Endodermal cell (in vitro differentiated cells): ENCODE results near the gene SLC38A10. TPM values are rescaled to one million over a fixed set of nuclear protein-coding genes. Genes with fewer than 3 reads are reported as not detected.

Experiments
- DNase-seq: peaks from one replicate; pipeline ENCODE4 v3.0.0-alpha.2; 2017
- H3K27ac ChIP-seq: 2 replicates; pipeline ENCODE4 v1.5.1; 2013; ENCODE audit warnings: mild to moderate bottlenecking, low read depth, low read length, moderate library complexity
- H3K27me3 ChIP-seq: 2 replicates; pipeline ENCODE4 v1.6.1; 2013; ENCODE audit warnings: mild to moderate bottlenecking, low read length, moderate library complexity; ENCODE audit not compliant: insufficient read depth, control insufficient read depth, poor library complexity, severe bottlenecking
- H3K36me3 ChIP-seq: 2 replicates; pipeline ENCODE4 v1.7.0; 2013; ENCODE audit warnings: mild to moderate bottlenecking, low read length, moderate library complexity; ENCODE audit not compliant: control insufficient read depth, insufficient read depth
- H3K4me1 ChIP-seq: one replicate; pipeline ENCODE4 v1.7.0; 2013; ENCODE audit warnings: low read length; ENCODE audit not compliant: control insufficient read depth, insufficient read depth
- H3K4me3 ChIP-seq: 2 replicates; pipeline ENCODE4 v1.5.1; 2013; ENCODE audit warnings: mild to moderate bottlenecking, low read length, moderate library complexity
- H3K9ac ChIP-seq: 2 replicates; pipeline ENCODE4 v1.6.1; 2013; ENCODE audit warnings: mild to moderate bottlenecking, low read length, moderate library complexity; ENCODE audit not compliant: poor library complexity, severe bottlenecking; ENCODE audit errors: extremely low read depth
- H3K9me3 ChIP-seq: 2 replicates; pipeline ENCODE4 v1.6.1; 2013; ENCODE audit warnings: mild to moderate bottlenecking, low read length, moderate library complexity; ENCODE audit not compliant: control insufficient read depth
- H3K27ac Mint-ChIP-seq: 2 replicates; pipeline ENCODE4 v1.8.0; 2020; ENCODE audit warnings: mixed read lengths
- H3K27me3 Mint-ChIP-seq: 2 replicates; pipeline ENCODE4 v1.8.0; 2021; ENCODE audit warnings: mild to moderate bottlenecking, mixed read lengths; ENCODE audit not compliant: insufficient read depth
- H3K36me3 Mint-ChIP-seq: 2 replicates; pipeline ENCODE4 v1.8.0; 2020; ENCODE audit warnings: low read depth, mixed read lengths
- H3K4me1 Mint-ChIP-seq: 2 replicates; pipeline ENCODE4 v1.8.0; 2020; ENCODE audit warnings: mixed read lengths
- H3K4me3 Mint-ChIP-seq: 2 replicates; pipeline ENCODE4 v1.8.0; 2020; ENCODE audit warnings: mild to moderate bottlenecking, moderate library complexity, mixed read lengths
- H3K9me3 Mint-ChIP-seq: 2 replicates; pipeline ENCODE4 v1.8.0; 2020; ENCODE audit warnings: mild to moderate bottlenecking, mixed read lengths
- WGBS, 2 experiments: methylation state at CpG; one replicate each; pipeline versions ENCODE4 v1.1.5 to v1.1.7; 2013; ENCODE audit warnings: missing lambda C conversion rate in 2 of 2, mixed read lengths in 1 of 2; ENCODE audit not compliant: insufficient coverage in 1 of 2, insufficient read length in 1 of 2; 5-methylcytosine and 5-hydroxymethylcytosine counted together
- total RNA-seq, 2 donors: library from RNA; stranded (reverse); fragmentation: NEBNext Ultra II Directional in 1 of 2; extraction: Animal tissue kit (Norgen Biotek cat#: 25700) in 1 of 2; gene quantifications; 2 replicates in 1 of 2; 3 replicates in 1 of 2; pipeline ENCODE4 v1.2.1, GENCODE V29; 2021
- TF ChIP-seq, protein P1 (sequence below): fragments of 200-600 bp; sonication (generic); conservative IDR thresholded peaks from 2 replicates; pipeline ENCODE4 v1.5.0; 2021; ENCODE audit warnings: antibody characterized with exemption, mild to moderate bottlenecking

SLC38A10 gene
- total RNA-seq, 2 donors from 2014 or later, result 60.2 to 90.3 TPM

DNA sequence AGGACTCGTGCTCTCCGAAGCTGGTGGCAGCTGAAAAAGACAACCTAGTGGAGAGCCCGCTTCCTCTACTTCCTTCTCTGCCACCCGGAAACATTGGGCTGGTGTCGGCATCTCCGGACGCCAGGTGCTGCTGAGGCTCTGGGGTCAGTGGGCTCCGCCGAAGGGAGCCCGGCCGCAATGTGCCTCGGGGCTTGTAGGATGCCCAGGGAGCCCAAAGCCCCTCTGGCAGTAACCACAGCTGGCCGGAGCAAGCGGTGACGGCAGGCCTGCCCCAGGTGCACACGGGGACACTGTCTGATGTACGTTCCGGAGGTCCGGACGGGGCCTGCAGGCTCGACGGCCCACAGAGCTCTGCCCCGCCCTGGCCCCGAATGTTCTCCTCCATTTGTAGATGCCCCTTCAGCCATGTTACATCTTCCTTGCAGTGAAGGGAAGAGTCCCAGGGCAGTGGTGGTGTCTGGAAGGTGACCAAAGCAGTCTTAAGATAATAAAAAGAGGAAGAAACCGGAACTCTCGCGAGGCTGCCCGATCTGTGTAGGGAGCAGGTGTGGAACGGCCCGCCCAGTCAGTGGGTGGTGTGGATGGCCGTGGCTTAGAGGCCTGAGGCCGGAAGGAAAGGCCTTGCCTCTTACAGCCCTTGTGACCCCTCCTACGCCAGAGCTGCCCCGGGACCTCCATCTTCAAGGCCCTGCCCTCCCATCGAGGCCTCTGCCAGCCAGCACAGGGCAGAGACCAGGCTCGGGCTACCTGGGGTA lies 33.3 kb downstream of the SLC38A10 start:
- Mint-ChIP-seq H3K27me3 (no peaks in the 10 kb centered on the region), H3K36me3 (peaks cover 43% of the 10 kb centered on the region), H3K9me3 (no peaks in the 10 kb centered on the region), H3K4me1 (no peaks in the 10 kb centered on the region), H3K4me3 (no peak overlapping the region), H3K27ac (no peak overlapping the region)
- no peak overlapping the region for H3K9ac ChIP-seq
- DNase-seq, result no peak
- 95 to 99% methylated on average over 22 to 36 of the region's 36 CpGs for WGBS, 2 experiments
- no peak overlapping the region for H3K4me3 ChIP-seq
- TF ChIP-seq, protein P1, sequence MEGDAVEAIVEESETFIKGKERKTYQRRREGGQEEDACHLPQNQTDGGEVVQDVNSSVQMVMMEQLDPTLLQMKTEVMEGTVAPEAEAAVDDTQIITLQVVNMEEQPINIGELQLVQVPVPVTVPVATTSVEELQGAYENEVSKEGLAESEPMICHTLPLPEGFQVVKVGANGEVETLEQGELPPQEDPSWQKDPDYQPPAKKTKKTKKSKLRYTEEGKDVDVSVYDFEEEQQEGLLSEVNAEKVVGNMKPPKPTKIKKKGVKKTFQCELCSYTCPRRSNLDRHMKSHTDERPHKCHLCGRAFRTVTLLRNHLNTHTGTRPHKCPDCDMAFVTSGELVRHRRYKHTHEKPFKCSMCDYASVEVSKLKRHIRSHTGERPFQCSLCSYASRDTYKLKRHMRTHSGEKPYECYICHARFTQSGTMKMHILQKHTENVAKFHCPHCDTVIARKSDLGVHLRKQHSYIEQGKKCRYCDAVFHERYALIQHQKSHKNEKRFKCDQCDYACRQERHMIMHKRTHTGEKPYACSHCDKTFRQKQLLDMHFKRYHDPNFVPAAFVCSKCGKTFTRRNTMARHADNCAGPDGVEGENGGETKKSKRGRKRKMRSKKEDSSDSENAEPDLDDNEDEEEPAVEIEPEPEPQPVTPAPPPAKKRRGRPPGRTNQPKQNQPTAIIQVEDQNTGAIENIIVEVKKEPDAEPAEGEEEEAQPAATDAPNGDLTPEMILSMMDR, result no peak
- H3K27me3 ChIP-seq, result no peaks in the 10 kb centered on the region
- H3K27ac ChIP-seq, result no peak overlapping the region
- no peaks in the 10 kb centered on the region for H3K4me1 ChIP-seq
- H3K9me3 ChIP-seq, result no peaks in the 10 kb centered on the region
- H3K36me3 ChIP-seq, result peaks cover 13% of the 10 kb centered on the region

DNA sequence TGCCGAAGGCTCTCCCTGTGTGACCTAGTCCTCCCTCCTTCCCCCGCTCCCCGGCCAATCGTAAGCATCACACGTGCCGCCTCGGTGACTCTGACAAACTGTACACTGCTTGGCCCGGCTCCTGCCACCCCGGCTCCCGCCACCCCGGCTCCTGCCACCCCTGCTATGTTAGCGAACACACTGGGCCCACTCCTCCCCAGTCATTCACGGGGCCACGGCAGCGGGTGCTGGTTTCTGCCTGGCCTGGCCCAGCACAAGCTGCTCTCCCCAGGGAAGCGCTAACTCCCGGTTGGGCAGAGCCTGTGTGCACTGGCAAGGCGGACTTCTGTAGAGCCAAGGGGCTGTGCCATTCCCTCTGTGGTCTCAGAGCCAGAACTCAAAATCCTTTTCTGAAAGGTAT lies 34.0 kb downstream of the SLC38A10 start:
- no peak for DNase-seq
- Histone ChIP-seq H3K4me1 (no peaks in the 10 kb centered on the region), H3K36me3 (peaks cover 13% of the 10 kb centered on the region), H3K4me3 (no peak overlapping the region), H3K27ac (no peak overlapping the region), H3K9ac (no peak overlapping the region), H3K27me3 (no peaks in the 10 kb centered on the region), H3K9me3 (no peaks in the 10 kb centered on the region)
- Mint-ChIP-seq H3K36me3 (peaks cover 39% of the 10 kb centered on the region), H3K27ac (no peak overlapping the region), H3K4me3 (no peak overlapping the region), H3K9me3 (no peaks in the 10 kb centered on the region), H3K27me3 (no peaks in the 10 kb centered on the region), H3K4me1 (no peaks in the 10 kb centered on the region)
- TF ChIP-seq, protein P1, result no peak
- WGBS, 2 experiments, result 88 to 92% methylated on average over 13 to 18 of the region's 18 CpGs

- Mint-ChIP-seq H3K4me3 (no peak overlapping the region), H3K36me3 (peaks cover 35% of the 10 kb centered on the region), H3K4me1 (no peaks in the 10 kb centered on the region), H3K9me3 (no peaks in the 10 kb centered on the region), H3K27ac (no peak overlapping the region), H3K27me3 (no peaks in the 10 kb centered on the region)
- Histone ChIP-seq H3K9ac (no peak overlapping the region), H3K4me1 (no peaks in the 10 kb centered on the region), H3K27me3 (no peaks in the 10 kb centered on the region), H3K27ac (no peak overlapping the region), H3K4me3 (no peak overlapping the region), H3K36me3 (peaks cover 10% of the 10 kb centered on the region), H3K9me3 (no peaks in the 10 kb centered on the region)
- DNase-seq, result no peak
- TF ChIP-seq, protein P1, result no peak
- 92 to 96% methylated on average over 16 to 19 of the region's 19 CpGs for WGBS, 2 experiments
These were observed 34.5 kb downstream of the SLC38A10 start for GRCh38 chr17:81260641-81261040.
